Right forelimb (tissue), 1 donor: ENCODE data around the gene SRP19.
"Not testable (repeated sequence)": the region's sequence is repeated elsewhere in the genome, so short reads cannot be mapped to it uniquely, and the experiment has no call there.

Source experiments
- DNase-seq: peaks from one replicate; pipeline ENCODE4 v3.0.0-alpha.2; 2018

The SRP19 gene

GRCh38 chr5:112876362-112876761, 15.3 kb downstream of the SRP19 start:
- DNase-seq, result no peak

- no peak for DNase-seq
Observed at GRCh38 chr5:112878101-112878500, 17.0 kb downstream of the SRP19 start.

- no peak for DNase-seq
Observed at GRCh38 chr5:112878760-112879159, 17.7 kb downstream of the SRP19 start.

DNA sequence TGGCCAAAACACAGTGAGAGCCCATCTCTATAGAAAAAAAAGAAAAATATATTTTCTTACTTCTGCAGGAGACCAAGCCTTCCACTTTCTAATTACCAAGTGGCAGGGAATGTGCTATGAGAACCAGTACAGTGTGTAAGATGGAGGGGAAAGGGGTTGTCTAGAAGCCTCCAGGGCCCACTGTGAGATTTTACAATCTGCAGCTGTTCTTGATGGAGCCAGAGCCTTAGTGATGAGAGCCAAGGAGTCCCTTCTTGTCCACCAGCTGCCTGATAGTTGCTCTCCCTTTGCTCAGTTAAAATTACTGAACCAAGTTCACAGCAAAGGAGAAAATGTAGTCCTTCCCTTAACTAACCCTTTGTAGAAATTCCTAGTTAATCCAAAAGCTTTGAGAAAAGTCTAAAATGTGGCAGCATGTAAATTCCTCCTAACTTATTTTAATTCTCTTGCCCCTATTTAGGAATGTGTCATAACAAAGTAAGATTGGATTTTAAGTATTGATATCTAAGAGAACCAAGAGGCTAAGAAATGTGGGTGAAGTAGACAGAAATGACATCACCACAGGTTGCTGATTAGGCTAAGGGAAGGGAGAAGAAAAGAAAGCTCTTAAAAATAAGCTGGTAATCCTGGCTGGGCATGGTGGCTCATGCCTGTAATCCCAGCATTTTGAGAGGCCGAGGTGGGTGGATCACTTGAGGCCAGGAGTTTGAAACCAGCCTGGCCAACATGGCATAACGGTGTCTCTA, 19.3 kb downstream of the SRP19 start:
- no peak for DNase-seq

- DNase-seq, result no peak
Observed at GRCh38 chr5:112883192-112883591, 22.1 kb downstream of the SRP19 start.

DNA sequence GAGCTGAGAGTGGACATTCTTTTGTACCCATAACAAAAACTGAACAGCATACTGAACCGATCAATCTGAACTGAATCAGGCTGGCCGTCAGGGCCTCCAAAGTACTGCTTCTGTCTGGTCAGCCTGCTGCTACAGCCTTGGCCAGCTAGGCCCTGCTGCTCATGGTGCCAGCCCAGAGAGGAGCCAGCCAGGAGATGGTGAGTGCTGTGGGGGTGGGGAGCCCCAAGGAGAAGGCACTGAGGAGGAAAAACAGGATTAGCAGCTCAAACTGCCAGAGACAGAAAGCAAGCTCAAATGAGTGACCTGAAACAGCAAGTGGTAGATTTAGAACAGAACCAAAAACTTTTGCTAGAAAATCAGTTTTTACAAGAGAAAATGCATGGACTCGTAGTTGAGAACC, 23.9 kb downstream of the SRP19 start:
- no peak for DNase-seq

GRCh38 chr5:112886975-112887374, 25.9 kb downstream of the SRP19 start:
- DNase-seq, result no peak

- DNase-seq, result not testable (repeated sequence)
Observed at GRCh38 chr5:112892066-112892465, 31.0 kb downstream of the SRP19 start.

DNA sequence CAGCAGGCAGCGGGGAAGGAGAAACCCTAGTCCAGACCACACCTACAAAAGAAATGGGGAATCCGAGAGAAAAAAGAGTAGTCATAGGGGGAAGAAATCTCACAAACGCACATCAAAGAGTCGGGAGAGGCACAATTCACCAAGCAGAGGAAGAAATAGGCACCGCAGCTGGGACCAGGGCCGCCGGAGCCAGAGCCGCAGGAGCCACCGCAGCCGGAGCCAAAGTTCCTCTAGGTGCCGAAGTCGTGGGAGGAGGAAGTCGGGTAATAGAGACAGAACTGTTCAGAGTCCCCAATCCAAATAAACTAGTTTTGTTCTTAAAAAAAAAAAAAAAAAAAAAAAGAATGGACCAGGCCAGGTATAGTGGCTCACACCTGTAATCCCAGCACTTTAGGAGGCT, 31.7 kb downstream of the SRP19 start:
- no peak for DNase-seq

- no peak for DNase-seq
Observed at GRCh38 chr5:112895682-112896081, 34.6 kb downstream of the SRP19 start.

- DNase-seq, result no peak
Observed at GRCh38 chr5:112902561-112902960, 41.5 kb downstream of the SRP19 start.

DNA sequence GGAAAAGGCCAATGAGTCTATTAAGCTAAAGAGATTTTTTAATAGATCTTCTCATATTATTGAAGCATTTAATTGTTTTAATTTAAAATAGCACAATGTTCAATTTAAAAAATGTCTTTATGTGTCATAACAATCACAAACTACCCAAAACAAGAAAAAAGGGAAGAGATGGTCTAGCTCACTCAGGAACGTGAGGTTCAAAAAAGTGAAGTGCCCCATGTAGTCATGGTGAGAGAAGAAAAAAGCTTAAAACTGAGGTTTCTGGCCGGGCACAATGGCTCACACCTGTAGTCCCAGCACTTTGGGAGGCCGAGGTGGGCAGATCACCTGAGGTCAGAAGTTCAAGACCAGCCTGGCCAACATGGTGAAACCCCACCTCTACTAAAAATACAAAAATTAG, 43.9 kb downstream of the SRP19 start:
- not testable (repeated sequence) for DNase-seq

DNA sequence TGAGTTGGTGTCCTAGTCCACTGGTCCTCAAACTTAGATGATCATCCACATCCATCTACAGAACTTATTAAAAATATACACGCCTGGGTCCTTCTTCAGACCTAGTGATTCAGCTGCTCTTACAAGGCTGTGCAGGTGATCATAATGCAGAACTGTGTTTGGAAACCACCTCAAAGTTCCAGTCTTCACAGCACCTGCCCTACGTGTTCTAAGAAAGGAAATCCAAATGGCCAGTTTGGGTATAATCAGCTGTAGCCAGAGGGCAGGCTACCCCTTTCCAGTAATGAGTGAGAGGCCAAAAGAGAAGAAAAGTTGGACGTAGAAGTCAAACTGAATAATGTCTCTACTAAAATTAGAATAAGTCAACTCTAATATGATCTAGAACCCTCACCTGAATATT, 45.5 kb downstream of the SRP19 start:
- DNase-seq, result no peak

DNA sequence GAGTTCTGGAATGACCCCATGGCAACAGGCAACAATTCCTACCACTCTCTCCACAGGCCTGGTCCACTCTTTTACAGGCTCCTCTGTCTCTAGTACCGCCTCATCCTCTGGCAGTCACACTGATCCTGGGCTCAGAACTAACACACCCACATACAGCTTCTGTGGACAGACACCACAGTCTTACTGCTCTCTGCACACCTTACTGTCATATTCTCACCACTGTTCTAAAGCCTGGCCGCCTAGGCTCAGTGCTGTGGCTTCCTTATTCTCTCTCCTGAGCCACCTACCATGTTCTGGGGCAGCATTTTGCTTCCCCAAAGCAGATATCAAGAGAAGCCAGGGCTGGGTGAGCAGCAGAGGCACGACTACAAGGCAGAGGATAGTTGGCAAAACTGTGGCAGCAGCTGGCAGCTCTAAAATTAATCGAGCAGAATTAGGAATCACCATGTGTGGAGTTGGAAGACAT, 46.1 kb downstream of the SRP19 start:
- DNase-seq, result no peak

- DNase-seq, result no peak
Observed at GRCh38 chr5:112908854-112909253, 47.8 kb downstream of the SRP19 start.

GRCh38 chr5:112910529-112910928, 49.4 kb downstream of the SRP19 start:
- no peak for DNase-seq

GRCh38 chr5:112914584-112914983, 53.5 kb downstream of the SRP19 start:
- DNase-seq, result no peak

- DNase-seq, result no peak
Observed at GRCh38 chr5:112915831-112916230, 54.7 kb downstream of the SRP19 start.

GRCh38 chr5:112917453-112917995, 56.4 kb downstream of the SRP19 start:
- no peak for DNase-seq

GRCh38 chr5:112918136-112918535, 57.0 kb downstream of the SRP19 start:
- DNase-seq, result no peak

DNA sequence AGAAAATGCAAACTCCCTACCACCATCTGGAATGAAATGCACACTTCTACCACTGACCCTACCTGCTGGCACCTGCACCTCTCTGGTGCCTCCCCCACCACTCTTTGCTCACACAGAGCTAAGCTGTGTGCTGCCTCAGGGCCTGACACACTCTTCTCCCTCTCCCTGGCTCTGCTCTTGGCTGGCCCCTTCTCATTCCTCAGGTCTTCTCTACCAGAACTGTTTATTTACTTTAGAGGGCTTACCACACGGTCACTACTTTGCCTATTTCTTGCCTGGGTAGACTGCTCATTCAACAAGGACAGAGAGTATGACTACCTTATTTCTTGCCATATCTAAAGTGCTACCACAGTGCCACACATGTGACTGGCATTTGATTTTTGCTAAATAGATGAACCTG, 57.6 kb downstream of the SRP19 start:
- no peak for DNase-seq
